GM12864 (cell line): ENCODE results near the gene BMPR2.
"Not testable (repeated sequence)": the region's sequence is repeated elsewhere in the genome, so short reads cannot be mapped to it uniquely, and the experiment has no call there.

ENCODE experiments used
- DNase-seq: peaks from one replicate; pipeline ENCODE4 v3.0.0-alpha.2; 2011; ENCODE audit warnings: low read depth
- H3K4me3 ChIP-seq: 2 replicates; pipeline ENCODE4 v1.5.1; 2011; ENCODE audit warnings: mild to moderate bottlenecking, low read depth, low read length, control low read depth
- TF ChIP-seq, protein P1 (sequence below): IDR thresholded peaks from 2 replicates; pipeline ENCODE4 v1.5.1; 2011; ENCODE audit warnings: low read depth, mild to moderate bottlenecking, moderate library complexity, low read length, control low read depth, inconsistent platforms; ENCODE audit errors: missing control alignments

The BMPR2 gene

DNA sequence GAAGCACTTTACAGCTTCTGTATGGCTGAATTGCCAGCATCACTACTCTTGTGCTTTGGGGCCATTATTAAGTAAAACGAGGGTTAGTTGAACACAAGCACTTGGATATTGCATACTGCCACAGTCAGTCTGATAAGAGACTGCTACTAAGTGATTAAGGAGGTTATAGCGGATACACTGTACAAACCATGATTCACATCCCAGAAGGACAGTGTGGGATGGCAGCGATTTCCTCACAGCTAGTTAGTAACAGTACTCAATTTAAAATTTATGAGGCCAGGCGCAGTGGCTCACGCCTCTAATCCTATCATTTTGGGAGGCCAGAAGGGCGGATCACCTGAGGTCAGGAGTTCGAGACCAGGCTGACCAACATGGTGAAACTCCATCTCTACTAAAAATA is 2.6 kb upstream of the BMPR2 start:
- H3K4me3 ChIP-seq: no peak overlapping the region
- no peak for DNase-seq
- TF ChIP-seq, protein P1, sequence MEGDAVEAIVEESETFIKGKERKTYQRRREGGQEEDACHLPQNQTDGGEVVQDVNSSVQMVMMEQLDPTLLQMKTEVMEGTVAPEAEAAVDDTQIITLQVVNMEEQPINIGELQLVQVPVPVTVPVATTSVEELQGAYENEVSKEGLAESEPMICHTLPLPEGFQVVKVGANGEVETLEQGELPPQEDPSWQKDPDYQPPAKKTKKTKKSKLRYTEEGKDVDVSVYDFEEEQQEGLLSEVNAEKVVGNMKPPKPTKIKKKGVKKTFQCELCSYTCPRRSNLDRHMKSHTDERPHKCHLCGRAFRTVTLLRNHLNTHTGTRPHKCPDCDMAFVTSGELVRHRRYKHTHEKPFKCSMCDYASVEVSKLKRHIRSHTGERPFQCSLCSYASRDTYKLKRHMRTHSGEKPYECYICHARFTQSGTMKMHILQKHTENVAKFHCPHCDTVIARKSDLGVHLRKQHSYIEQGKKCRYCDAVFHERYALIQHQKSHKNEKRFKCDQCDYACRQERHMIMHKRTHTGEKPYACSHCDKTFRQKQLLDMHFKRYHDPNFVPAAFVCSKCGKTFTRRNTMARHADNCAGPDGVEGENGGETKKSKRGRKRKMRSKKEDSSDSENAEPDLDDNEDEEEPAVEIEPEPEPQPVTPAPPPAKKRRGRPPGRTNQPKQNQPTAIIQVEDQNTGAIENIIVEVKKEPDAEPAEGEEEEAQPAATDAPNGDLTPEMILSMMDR: no peak

DNA sequence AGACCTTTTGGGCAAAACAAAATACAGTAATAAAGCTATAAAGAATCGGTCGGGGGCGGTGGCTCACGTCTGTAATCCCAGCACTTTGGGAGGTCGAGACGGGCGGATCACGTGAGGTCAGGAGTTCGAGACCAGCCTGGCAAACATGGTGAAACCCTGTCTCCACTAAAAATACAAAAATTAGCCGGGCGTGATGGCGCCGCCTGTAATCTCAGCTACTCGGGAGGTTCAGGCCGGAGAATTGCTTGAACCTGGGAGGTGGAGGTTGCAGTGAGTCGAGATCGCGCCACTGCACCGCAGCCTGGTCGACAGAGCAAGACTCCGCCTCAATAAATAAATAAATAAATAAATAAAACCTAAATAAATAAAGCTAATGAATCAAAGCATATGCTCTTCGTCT is 1.7 kb upstream of the BMPR2 start:
- DNase-seq, H3K4me3 ChIP-seq: not testable (repeated sequence)

DNA sequence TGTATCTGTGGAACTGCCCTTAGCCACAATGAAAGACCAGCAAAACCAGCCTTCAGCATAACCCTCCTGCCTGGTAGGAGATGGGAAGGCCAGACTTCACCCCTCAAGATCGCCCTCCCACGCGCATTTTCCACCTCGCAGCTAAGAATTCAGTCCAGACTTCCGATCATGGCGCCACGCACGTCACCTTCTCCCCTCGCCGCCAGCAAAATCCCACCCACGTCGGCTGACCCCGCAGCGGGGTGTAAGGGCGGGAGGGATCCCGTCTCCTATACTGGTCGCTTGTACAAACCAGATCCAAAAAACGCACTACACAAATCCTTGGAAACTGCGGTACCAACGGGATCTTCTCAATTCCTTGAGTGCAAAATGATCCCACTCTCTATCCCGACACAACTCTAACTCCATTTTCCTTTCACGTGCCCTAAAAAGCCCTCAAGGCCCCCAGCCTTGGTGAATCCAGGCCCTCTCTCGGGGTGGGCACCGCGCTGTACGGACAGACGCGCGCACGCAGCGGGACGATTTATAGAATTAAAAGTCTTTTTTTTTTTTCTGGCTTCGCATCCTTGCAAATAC is 1.0 kb upstream of the BMPR2 start:
- DNase-seq: no peak
- TF ChIP-seq, protein P1: no peak
- peak overlapping the region; percentile 96 for H3K4me3 ChIP-seq

DNA sequence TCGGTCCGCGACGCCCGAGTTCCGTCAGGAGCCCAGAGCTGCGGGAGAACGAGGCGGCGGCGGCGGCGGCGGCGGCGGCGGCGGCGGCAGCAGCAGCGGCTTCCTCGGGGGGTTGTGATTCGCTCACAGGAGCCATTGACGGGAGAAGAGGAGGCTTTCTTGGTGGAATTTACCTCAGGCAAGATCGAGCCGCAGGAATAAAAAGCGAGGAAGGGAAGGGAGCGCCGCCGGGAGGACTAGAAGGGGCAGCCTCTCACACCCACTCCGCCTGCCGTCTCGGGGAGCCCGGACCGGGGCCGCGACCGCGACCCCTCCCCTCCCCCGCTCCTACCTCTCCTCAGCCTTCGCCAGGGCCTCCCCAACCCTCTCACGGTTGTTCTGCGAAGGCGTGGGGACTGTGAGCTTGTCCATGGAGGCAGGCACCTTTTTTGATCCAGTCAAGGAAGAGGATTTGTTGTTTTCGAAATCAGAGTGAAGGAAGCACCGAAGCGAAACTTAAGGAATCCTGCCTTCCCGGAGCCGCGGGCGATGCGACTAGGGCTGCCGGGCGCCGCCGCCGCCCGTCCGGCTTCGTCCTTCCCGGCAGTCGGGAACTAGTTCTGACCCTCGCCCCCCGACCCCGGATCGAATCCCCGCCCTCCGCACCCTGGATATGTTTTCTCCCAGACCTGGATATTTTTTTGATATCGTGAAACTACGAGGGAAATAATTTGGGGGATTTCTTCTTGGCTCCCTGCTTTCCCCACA is 506 bp downstream of the BMPR2 start:
- TF ChIP-seq, protein P1: no peak
- peak overlapping the region; percentile 96 for H3K4me3 ChIP-seq
- DNase-seq: no peak

DNA sequence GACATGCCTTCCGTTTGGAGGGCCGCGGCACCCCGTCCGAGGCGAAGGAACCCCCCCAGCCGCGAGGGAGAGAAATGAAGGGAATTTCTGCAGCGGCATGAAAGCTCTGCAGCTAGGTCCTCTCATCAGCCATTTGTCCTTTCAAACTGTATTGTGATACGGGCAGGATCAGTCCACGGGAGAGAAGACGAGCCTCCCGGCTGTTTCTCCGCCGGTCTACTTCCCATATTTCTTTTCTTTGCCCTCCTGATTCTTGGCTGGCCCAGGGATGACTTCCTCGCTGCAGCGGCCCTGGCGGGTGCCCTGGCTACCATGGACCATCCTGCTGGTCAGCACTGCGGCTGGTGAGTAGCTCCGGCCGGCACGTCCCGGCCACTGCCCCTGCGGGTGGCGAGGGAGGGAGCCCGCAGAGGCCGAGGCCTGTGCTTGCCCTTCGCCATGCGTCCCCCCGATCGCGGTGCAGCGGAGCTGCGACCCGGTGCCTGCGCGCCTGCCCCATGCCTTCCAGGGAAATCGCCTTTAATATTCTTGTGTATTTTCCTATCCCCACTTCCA is 1.2 kb downstream of the BMPR2 start:
- TF ChIP-seq, protein P1: no peak
- H3K4me3 ChIP-seq: peak overlapping the region; percentile 96
- no peak for DNase-seq

DNA sequence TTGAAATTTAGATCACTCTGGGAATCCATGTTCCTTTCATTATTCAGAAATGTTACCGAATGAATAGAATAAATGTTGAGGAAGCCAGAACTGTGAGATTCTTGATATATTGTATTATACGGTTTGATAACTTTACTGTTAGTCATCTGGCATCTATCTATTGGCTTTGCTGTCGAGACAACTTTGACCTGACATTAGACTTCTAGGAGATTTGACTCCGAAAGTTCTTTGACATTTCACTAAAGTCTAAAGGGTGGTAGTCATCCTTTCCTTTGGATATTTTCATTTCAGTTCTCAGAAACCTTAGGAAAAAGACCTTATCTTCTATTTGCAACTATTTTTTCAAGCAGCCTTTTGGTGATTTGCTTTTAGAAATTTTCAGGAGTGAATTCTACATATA is 1.9 kb downstream of the BMPR2 start:
- H3K4me3 ChIP-seq: peak overlapping the region; percentile 96
- TF ChIP-seq, protein P1: no peak
- no peak for DNase-seq

DNA sequence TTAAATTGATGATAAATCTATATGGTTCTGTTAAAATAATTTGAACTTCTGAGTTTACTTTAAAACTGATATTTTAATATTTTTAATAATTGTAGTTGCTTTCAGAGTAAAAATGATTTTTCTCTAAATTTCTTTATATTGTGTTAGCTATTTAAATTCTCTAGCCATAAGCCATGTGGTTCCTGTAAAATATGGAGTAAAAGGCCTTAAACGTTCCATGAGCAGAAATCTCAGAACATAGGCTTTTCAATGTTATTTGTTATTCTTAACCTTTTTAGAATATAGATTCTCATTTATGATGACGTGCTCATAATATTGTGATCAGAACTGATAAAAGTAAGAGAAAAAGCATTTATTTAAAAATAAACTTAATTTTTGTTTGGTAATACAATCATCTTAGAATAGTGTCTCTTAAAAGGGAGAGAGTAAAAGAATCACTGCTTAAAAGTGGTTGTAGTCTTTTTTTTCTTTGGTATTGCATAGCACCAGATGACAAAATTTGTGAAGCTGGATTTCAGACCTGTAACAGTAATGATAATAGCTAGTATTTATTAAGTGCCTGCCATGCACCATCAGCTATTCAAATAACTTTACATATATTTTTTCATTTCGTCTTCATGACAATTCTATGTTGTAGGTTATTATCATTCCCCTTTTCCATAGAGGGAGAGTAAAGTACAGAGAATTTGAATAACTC is 2.7 kb downstream of the BMPR2 start:
- TF ChIP-seq, protein P1: no peak
- H3K4me3 ChIP-seq: peak overlapping the region; percentile 96
- DNase-seq: no peak
